ENCODE results near the gene AMY1A. TPM values are rescaled to one million over a fixed set of nuclear protein-coding genes. Genes with fewer than 3 reads are reported as not detected.

Gene AMY1A
- total RNA-seq, 120 experiments from 2014 or later = not detected

Other genes with a start within 250 kb of the AMY1A start
- 100 to 1,000 TPM in 35 of 120 experiments, 10 to 100 TPM in 85; 59.0 to 149 (median 91.9) TPM for gene RNPC3, start 130.1 kb upstream of the AMY1A start, total RNA-seq
- 100 to 1,000 TPM in 2 of 120 experiments, 10 to 100 TPM in 118; 42.8 to 102 (median 69.5) TPM for gene AMY2B, start 84.2 kb upstream of the AMY1A start, total RNA-seq
- gene AMY2A, start 38.3 kb upstream of the AMY1A start, total RNA-seq = 1 to 10 TPM in 82 of 120 experiments, under 1 TPM in 21, not detected in 17; 0.32 to 5.2 (median 1.8) TPM
- under 1 TPM in 1 of 120 experiments, not detected in 119; 0.42 TPM for gene AMY1B, start 40.5 kb downstream of the AMY1A start, total RNA-seq
- gene AMY1C, start 94.1 kb downstream of the AMY1A start, total RNA-seq = under 1 TPM in 2 of 120 experiments, not detected in 118; 0.50 to 0.62 TPM